HT-29 (cell line): Measurements from ENCODE around the gene EFCAB8. TPM values are rescaled to one million over a fixed set of nuclear protein-coding genes. Genes with fewer than 3 reads are reported as not detected.
"Not testable (repeated sequence)": the region's sequence is repeated elsewhere in the genome, so short reads cannot be mapped to it uniquely, and the experiment has no call there.

Source experiments
- DNase-seq: peaks from one replicate; pipeline ENCODE4 v3.0.0-alpha.2; 2015; ENCODE audit warnings: low spot score
- total RNA-seq: library from RNA; depleted of rRNA; stranded (reverse); fragments of >200 nt; shearing (Covaris generic); gene quantifications from 2 replicates; pipeline ENCODE4 v1.2.3, GENCODE V29; 2014

The EFCAB8 gene
- total RNA-seq, 1 experiment from 2014 or later = 0.10 TPM

DNA sequence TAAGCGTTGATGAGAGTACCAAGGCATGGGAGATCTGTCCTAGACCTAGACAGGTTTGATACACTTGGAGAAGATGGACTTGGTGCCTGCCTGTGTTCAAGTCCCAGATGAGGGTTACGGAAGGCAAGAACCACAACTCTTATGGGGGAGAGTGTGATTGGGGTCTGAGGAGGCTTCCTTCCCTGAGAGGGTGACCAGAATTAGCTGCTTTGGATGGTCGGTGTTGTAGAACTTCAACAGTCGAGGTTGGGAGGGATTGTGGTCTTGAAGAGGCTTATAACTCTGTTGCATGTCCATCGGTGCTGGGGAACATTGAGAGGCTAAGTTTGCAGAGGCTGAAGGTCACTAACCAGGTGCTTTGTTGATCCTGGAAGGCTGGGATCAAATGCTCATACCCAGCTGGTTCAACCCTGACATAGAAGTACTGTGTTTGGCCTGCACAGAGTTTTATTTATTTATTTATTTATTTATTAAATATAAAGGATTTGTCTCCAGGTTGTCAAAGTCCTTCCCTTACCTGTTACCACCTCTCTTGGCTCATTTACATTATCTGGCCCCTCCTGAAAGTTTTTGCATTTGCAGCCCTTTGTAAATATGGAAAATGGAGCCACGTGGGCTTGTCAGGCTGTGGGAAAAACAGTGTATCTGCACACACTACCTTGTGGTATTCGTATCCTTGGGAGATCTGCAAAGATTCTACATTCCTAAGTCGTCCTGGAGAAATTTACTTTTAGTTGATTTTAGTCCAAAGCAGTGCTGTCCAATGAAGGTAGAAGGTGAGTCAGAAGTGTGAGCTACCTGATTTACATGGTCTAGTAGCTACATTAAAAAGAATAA, 15.8 kb upstream of the EFCAB8 start:
- DNase-seq = no peak

DNA sequence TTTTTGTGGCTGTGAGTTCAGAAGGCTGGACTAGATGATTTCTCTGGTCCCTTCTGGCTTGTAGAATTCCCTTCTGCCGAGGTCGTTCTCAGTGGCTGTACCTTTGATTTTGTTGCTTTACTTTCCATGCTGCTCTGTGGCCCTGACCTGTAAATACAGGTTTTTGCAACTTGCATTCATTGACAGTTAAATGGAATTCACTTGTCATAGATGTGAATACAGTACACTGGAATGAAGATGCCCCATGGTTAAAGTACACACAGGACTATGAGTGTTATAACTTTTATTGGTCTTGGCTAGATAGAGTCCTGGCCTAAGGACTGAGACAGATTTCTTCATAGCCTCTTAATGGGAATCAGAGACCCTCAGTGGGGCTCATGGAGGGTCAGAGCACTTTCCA, 12.9 kb upstream of the EFCAB8 start:
- DNase-seq = no peak

DNA sequence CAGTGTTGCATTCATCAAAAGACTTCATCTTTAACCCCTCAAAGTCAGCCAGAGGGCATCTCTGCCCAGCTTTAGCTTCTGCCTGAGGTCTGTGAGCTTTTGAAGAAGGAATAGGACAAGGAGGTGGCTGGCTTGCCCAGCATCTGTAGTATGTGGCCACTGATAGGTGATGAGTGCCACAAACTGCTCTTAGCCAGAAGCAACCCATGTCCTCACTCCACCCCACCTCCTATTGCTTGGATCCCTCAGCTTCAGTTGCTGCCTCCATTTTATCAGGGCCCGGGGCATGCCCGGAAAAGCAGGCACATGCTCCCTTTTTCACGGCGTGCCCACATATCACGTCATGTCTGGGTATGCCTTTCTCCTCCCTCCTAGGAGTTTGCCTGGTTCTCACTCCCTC, 11.9 kb upstream of the EFCAB8 start:
- DNase-seq = no peak

DNA sequence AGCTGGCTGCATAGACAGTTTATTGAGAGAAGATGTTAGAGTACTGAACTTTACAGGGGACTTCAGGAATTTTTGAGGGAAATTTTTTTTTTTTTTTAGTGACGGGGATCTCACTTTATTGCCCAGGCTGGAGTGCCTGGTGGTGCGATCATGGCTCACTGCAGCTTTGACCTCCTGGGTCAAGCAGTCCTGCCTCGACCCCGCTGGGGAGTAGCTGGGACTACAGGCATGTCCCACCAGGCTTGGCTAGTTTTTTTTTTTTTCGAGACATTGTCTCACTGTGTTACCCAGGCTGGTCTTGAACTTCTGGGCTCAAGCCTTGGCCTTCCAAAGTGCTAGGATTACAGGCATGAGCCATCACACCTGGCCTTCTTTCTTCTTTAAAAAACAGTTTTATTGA, 10.8 kb upstream of the EFCAB8 start:
- no peak for DNase-seq

DNA sequence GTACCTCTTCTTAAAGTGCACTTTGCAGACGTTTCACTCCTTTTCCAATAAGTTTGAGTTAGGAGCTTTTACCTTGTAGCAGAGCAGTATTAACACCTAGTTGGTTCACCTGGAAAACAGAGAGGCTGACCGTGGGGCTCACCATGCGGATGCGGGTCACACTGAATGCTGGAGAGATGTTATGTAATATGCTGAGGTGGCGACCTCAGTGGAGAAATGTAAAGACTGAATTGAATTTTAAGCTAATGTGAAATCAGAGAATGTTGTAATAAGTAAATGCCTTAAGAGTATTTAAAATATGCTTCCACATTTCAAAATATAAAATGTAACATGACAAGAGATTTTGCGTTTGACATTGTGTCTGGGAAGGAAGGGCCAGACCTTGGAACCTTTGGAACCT, 9.9 kb upstream of the EFCAB8 start:
- DNase-seq = no peak

DNA sequence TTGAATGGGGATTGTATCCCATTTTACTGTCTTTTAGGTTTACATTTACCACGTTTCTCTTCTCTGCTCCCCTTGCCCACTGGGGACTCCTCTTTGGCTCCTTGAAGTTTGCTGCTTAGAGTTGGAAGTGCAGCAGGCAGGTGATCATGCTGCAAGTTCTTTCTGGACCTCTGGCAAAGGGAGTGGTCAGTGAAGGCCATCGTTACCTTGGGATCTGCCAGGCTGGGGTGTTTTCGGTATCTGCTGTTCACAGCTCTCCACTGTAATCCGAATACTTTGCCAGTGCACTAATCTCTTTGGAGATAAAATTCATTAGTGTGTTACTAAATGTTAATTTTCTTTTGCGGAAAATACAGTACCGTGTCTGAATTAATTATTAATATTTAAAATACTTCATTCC, 9.1 kb upstream of the EFCAB8 start:
- no peak for DNase-seq

DNA sequence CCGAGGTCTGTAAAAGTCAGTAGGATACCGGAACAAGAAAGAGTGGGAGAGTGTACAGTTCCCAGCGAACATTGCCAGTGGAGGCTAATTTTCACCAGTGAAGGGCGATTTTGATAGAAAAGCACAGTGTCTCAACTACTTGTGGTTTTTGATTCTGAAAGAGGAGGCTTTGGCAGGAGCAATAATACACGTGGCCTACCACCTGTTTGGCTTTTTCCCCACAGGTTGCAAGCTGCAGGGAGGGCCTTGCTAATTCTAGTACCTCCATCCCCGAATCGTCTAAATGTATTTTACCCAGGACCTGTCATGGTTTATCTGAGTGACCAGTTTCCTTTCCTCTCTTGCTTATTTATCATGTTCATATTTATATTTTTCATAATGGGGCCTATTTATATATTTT, 3.3 kb upstream of the EFCAB8 start:
- no peak for DNase-seq

DNA sequence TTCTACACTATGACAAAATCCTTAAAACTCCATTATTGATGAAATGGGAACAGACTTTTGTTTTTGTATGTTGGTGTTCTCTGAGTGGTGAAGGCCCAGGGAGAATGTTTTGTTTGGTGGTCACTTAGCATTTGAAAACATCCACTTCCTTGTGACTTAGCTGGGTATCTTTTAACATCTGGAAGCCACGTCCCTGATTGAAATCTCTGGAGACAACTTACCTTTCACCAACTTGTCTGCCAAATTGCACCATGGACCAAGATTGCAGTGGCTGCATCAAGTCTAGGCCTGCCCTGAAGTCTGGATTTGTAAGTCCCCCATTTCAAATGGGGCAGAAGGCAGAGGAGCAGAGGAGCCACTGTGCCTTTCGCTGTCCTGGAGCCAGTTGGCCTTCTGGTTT, 534 bp upstream of the EFCAB8 start:
- no peak for DNase-seq

DNA sequence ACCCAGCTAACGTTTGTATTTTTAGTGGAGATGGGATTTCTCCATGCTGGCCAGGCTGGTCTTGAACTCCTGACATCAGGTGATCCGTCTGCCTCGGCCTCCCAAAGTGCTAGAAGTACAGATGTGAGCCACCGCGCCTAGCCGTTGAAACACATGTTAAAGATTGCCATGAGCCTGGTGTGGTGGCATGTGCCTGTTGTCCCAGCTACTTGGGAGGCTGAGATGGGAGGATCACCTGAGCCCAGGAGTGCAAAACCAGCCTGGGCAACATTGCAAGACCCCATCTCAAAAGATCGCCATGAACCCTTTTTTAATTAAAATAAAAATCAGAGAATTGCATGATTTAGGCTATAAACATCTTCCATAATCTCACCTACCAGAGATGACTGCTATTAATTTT, 2.7 kb downstream of the EFCAB8 start:
- DNase-seq = no peak

DNA sequence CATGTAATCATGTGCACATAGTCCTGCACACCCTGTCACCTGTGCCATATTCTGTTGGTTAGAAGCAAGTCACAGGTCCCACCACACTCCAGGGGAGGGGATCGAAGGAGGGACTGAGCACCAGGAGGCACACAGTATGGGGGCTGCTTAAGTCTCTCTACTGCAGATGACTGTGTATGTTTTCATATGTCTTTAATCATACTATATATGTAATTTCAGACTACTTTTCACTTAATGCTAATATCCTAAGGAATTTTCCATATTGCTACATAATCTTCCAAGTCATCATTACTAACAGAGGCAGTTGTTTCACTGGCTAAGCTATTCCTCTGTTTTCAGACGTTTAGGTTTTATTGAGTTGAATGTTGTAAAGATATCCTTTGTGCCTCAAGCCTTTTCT, 10.8 kb downstream of the EFCAB8 start:
- DNase-seq = no peak

DNA sequence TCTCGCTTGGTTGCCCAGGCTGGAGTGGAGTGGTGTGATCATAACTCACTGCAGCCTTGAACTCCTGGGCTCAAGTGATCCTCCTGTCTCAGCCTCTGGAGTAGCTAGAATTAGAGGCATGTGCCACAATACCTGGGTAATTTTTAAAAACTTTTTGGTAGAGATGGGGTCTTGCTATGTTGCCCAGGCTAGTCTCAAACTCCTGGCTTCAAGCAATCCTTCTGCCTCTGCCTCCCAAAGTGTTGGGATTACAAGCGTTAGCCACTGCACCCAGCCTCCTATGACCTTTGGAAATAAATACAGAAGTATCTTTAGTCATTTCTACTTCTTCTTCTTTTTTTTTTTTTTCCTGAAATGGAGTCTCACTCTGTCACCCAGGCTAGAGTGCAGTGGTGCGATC, 11.8 kb downstream of the EFCAB8 start:
- not testable (repeated sequence) for DNase-seq

DNA sequence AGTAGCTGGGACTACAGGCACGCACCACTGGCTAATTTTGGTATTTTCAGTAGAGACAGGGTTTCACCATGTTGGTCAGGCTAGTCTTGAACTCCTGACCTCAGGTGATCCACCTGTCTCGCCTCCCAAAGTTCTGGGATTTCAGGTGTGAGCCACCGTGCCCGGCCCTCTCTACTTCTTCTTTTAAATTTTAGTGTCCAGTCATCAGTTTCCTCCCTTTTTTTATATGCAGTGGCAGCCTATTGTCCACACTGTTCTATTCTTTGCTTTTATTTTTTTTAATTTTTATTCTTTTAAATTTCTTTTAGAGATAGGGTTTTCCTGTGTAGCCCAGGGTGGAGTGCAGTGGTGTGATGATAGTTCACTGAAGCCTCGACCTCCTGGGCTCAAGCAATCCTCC, 12.3 kb downstream of the EFCAB8 start:
- DNase-seq = no peak

DNA sequence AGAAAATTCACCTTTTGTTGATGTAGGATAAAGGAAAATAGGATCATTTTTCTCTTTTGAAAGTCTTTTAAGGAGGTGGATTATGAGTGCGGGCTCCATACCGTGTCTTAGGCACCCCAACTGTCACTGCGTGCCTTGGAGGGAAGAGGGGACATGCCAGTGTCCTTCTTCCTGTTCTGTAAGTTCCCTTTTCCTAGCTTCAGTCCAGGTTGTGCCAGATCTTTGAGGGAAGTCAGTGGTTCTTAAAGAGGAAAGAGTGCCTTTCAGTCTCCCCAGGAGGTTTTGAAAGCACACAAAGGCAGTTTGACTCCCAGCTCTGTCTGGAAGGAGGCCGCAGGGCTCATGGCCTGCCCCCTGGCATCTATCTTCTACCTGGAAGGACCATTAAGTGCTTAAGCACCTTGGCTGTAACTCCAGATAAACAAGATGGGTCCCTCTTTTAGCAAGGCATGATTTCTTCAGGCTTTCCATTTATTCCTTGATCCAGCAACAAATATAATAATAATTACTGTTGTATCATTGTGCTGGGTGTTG, 13.0 kb downstream of the EFCAB8 start:
- no peak for DNase-seq

DNA sequence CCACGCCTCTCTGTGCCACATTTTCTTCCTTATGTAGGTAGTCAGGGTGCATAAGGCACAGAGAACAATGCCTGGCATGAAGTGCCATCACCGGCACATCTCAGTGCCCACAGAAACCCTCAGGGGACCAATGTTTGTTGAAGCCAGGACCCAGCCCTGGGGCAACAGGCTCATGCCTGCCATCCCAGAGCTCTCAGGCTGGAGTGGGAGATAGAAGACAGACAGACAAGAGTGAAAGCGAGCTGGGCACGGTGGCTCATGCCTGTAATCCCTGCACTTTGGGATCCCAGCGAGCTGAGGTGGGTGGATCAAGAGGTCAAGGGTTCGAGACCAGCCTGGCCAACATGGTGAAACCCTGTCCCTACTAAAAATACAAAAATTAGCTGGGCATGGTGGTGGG, 13.5 kb downstream of the EFCAB8 start:
- DNase-seq = no peak

DNA sequence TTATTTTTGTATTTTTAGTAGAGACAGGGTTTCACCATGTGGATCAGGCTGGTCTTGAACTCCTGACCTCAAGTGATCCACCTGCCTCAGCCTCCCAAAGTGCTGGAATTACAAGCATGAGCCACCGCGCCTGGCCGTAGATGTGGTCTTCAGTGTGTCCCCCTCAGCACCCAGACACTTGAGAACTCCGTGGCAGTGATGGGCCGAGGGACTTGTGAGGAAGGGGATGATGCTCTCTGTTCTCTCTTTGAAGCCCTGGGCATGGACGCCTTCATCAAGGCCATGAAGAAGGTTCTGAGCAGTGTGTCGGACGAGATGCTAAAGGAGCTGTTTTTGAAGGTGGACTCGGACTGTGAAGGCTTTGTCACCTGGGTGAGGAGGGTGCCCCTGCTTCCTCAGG, 16.9 kb downstream of the EFCAB8 start:
- no peak for DNase-seq

DNA sequence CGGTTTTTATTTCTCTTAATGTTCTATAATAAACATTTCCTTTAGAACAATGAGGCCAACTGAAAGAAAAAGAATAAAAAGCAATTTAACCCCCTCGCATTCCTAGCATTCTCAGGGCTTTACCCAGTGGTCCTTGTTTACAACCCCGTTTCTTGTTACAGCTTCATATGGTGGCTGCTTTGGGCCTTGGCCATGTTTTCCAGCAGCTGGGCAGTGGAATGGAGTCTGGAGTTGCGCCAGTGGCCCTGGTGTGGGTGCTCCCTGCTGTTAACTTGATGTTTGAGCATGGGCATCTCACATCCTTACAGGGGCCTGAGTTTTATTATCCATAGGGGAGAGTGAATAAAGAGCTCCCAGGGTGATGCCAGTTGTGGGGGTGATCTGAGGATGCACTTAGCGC, 18.8 kb downstream of the EFCAB8 start:
- DNase-seq = no peak

DNA sequence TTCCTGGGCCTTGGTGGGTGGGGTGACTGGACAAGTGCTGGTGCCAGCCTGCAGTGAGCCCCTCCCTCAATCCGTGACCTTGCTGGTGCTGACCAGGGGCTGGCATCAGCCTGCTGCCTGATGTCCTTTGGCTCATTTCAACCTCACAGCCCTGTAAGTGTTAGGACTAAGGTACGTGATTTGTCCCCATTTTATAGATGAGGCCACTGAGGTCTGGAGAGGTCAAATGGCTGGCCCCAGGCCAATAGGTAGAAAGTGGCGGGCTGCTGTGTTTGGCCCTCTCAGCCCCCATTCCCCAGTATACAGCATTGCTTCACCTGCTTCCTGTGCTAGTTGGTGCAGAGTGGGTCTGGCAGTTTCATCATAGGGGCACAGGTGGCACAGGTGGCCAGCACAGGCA, 20.1 kb downstream of the EFCAB8 start:
- DNase-seq = no peak

DNA sequence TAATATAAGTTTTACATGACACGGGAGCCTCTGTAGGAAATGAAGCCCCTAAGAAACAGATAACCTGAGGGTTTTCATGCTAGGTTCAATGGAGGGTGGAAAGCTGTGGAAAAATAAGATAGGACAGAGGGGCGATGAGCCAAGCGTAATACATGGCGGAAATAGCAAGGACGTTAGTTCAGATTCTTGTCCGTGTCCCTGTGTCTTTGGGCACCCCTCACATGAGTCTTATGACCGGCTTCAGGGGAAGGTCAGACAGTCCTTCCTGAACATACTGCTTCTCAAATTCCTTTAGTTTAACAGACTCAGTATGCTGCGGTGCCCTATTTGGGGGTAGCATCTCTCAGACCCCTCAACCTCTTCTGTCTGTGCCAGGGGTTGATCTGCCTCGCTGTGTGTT, 20.8 kb downstream of the EFCAB8 start:
- DNase-seq = no peak

DNA sequence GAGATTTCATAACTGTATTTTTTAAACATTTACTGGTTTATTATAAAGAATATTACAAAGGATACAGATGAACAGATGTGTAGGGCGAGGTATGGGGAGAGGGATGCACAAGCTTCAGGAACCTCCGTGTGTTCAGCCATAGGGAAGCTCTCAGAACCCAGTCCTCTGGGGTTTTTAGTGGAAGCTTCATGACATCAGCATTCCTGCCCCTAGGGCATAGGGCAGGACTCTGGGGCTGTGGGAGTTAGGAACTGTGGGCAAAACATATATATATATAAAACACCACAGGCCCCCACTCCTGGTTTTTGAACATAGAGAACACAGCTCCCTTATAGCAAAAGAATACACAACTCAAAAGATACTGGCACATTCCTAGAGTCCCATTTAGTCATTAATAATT, 21.9 kb downstream of the EFCAB8 start:
- no peak for DNase-seq

DNA sequence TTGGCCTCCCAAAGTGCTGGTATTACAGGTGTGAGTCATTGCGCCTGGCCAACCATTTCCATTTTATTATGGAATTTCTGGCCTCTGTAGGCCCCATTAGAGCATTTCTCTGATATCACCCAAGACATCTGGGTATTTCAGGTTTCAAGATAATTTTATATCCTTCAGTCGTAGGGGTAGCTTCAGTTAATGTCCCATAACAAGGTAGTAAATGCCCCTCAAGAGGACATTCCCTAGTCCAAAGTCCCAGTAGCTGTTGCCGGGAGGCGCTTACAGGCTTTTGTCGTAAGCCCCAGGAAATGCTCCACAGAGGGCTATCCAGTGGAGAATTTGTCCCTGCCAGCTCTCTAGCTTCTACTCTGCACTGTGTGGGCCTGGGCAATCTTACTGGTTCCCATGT, 24.4 kb downstream of the EFCAB8 start:
- DNase-seq = no peak

DNA sequence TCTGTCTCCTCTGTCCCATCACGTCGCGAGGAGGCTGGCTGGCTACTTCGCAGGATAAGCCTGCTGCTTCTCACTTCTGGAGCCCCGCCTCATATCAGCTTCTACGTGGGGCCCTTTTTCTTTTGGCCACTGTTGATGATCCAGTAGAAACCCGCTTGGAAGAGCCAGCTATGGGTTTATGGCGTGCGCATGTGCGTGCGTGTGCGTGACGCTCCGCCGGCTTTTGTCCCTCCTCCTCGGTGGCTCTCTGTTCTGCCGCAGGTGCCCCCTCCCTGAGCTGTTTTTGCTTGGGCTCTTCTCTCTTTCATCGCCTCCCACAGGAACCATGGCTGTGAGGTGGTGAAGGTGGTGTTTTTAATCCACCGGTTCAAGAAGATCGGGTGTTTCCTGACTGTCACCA, 26.5 kb downstream of the EFCAB8 start:
- DNase-seq = no peak

DNA sequence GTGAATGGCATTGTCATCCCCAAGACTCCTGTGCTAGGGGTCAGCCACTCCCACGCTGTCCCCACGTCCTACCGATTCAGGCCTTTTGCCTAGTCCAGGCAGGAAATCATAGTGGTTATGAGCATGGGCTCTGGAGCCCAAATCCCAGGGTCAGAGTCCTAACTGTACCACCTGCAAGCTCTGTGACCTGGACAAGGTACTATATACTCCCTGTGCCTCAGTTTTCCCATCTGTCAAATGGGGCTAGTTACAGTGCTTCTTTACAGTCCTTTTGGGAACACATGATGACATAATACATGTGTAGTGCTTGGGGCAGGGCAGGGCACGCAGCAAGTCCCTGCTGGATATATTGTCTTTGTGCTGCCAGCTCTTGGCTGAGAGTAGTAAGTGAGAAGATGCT, 27.2 kb downstream of the EFCAB8 start:
- no peak for DNase-seq

DNA sequence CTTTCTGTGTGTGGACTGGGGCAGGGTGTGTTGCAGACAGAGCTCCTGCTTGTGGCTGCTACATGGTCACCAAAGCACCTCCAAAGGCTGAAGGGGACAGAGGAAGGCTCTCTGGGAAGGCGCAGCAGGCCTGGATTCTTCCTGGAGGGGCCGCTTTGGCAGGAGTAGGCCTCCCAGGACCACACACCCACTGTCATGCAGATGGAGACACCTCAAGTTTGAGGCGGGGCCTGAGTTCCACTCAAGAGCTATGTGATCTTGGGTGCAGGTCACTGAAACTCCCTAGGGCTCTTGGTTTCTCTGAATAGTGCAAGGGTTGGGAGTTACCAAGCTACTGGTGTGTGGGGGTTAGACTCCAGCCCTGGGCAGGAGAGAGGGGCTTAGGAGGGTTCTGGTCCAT, 27.9 kb downstream of the EFCAB8 start:
- DNase-seq = no peak

DNA sequence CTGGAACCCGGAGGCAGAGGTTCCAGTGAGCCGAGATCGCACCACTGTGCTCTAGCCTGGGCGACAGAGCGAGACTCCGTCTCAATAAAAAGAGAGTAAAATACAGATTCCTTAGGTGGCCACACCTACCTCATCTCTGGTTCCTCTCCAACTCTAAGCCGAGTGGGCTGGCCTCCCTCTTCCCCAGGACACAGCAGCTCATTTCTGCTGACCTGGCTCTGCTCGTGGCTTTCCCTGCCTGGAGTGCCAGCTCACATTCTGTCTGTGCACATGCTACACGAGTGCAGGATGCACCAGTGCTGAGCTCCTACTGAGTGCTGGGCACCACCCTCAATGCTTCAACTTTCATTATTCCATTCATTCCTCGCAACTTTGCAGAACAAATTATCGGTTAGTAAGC, 28.8 kb downstream of the EFCAB8 start:
- DNase-seq = no peak
